GM23338 (cell line): ENCODE data around the gene PXMP4. TPM values are rescaled to one million over a fixed set of nuclear protein-coding genes. Genes with fewer than 3 reads are reported as not detected.

Experiments
- ATAC-seq: fragments of 200-7000 bp; cut with Tn5 transposase; 3 replicates; pipeline ENCODE4 v1.9.1; 2020
- DNase-seq: peaks from one replicate; pipeline ENCODE4 v3.0.0-alpha.2; 2015; ENCODE audit warnings: low spot score
- H2AFZ ChIP-seq: fragments of 200-600 bp; sonication (generic); 2 replicates; pipeline ENCODE4 v1.8.0; 2016; ENCODE audit warnings: antibody characterized with exemption, mild to moderate bottlenecking, moderate library complexity
- H3F3A ChIP-seq: fragments of 200-600 bp; sonication (generic); replicated peaks from 2 replicates; pipeline ENCODE4 v1.8.0; 2017; ENCODE audit warnings: antibody characterized with exemption, mixed run types, low read depth
- H3K27ac ChIP-seq: fragments of 200-600 bp; sonication (generic); 2 replicates; pipeline ENCODE4 v1.6.1; 2016; ENCODE audit warnings: low read depth
- H3K27me3 ChIP-seq: fragments of 200-600 bp; sonication (generic); 2 replicates; pipeline ENCODE4 v1.8.0; 2016; ENCODE audit warnings: mild to moderate bottlenecking, mixed run types, moderate library complexity; ENCODE audit not compliant: insufficient read depth
- H3K36me3 ChIP-seq: fragments of 200-600 bp; sonication (generic); 2 replicates; pipeline ENCODE4 v1.8.0; 2016; ENCODE audit warnings: mild to moderate bottlenecking; ENCODE audit not compliant: insufficient read depth
- H3K4me1 ChIP-seq: fragments of 200-600 bp; sonication (generic); 2 replicates; pipeline ENCODE4 v1.8.0; 2016; ENCODE audit warnings: mild to moderate bottlenecking, moderate library complexity; ENCODE audit not compliant: insufficient read depth
- H3K4me2 ChIP-seq: fragments of 200-600 bp; sonication (generic); 2 replicates; pipeline ENCODE4 v1.7.1; 2017; ENCODE audit warnings: mixed run types
- H3K4me3 ChIP-seq: fragments of 200-600 bp; sonication (generic); 2 replicates; pipeline ENCODE4 v1.6.1; 2016; ENCODE audit warnings: mixed run types
- H3K79me2 ChIP-seq: fragments of 200-600 bp; sonication (generic); replicated peaks from 2 replicates; pipeline ENCODE4 v1.8.0; 2017; ENCODE audit warnings: mild to moderate bottlenecking; ENCODE audit not compliant: insufficient read depth
- H3K9me2 ChIP-seq: fragments of 200-600 bp; sonication (generic); 2 replicates; pipeline ENCODE4 v1.8.0; 2017; ENCODE audit not compliant: insufficient read depth
- H4K20me1 ChIP-seq: fragments of 200-600 bp; sonication (generic); replicated peaks from 2 replicates; pipeline ENCODE4 v1.8.0; 2017; ENCODE audit warnings: mild to moderate bottlenecking; ENCODE audit not compliant: insufficient read depth
- H3K27ac Mint-ChIP-seq: 2 replicates; pipeline ENCODE4 v1.8.0; 2020; ENCODE audit warnings: inconsistent platforms, mild to moderate bottlenecking, moderate library complexity, mixed read lengths
- H3K27me3 Mint-ChIP-seq: 3 replicates; pipeline ENCODE4 v1.8.0; 2022; ENCODE audit warnings: low read depth, mild to moderate bottlenecking, moderate library complexity, mixed read lengths, inconsistent platforms; ENCODE audit not compliant: insufficient read depth, poor library complexity
- H3K36me3 Mint-ChIP-seq: 3 replicates; pipeline ENCODE4 v1.8.0; 2021; ENCODE audit warnings: low read depth, mild to moderate bottlenecking, inconsistent platforms, moderate library complexity, mixed read lengths
- H3K4me1 Mint-ChIP-seq: 3 replicates; pipeline ENCODE4 v1.8.0; 2020; ENCODE audit warnings: mild to moderate bottlenecking, inconsistent platforms, mixed read lengths
- H3K4me3 Mint-ChIP-seq: 3 replicates; pipeline ENCODE4 v1.8.0; 2021; ENCODE audit warnings: moderate library complexity, mild to moderate bottlenecking, inconsistent platforms, mixed read lengths
- H3K9me3 Mint-ChIP-seq: 3 replicates; pipeline ENCODE4 v1.8.0; 2020; ENCODE audit warnings: moderate library complexity, mild to moderate bottlenecking, inconsistent platforms, mixed read lengths
- ZNF331 ChIP-seq: fragments of 250-450 bp; sonication (Bioruptor Pico); IDR thresholded peaks from 2 replicates; pipeline ENCODE4 v1.5.0; 2020; ENCODE audit warnings: low read depth, mild to moderate bottlenecking, moderate library complexity
- ZNF462 ChIP-seq: fragments of 250-450 bp; sonication (Bioruptor Pico); IDR thresholded peaks from 2 replicates; pipeline ENCODE4 v1.5.0; 2020; ENCODE audit warnings: mild to moderate bottlenecking, moderate library complexity
- polyA plus RNA-seq: library from polyadenylated mRNA; unstranded; fragments of >200 nt; fragmentation: Nextera tagmentation; extraction: Ambion mirVana; gene quantifications from 2 replicates; pipeline ENCODE4 v1.2.1, GENCODE V29; 2016
- total RNA-seq: library from RNA; depleted of rRNA; stranded (reverse); fragments of >200 nt; shearing (Covaris generic); gene quantifications from 2 replicates; pipeline ENCODE4 v1.2.3, GENCODE V29; 2014

The PXMP4 gene
- total and polyA plus RNA-seq, 2 experiments from 2014 or later, result 1.2 to 3.5 TPM

GRCh38 chr20:33746325-33746998 is 26.4 kb upstream of the PXMP4 start:
- H3K27ac Mint-ChIP-seq, result no peak overlapping the region

More at GRCh38 chr20:33746325-33746998, 26.4 kb upstream of the PXMP4 start:
- Histone ChIP-seq H4K20me1 (no peaks in the 10 kb centered on the region), H3K36me3 (no peaks in the 10 kb centered on the region), H3K79me2 (no peaks in the 10 kb centered on the region), H3K9me2 (no peaks in the 10 kb centered on the region), H3K4me1 (no peaks in the 10 kb centered on the region), H3K27me3 (no peaks in the 10 kb centered on the region), H3K27ac (no peak overlapping the region), H3K4me3 (no peak overlapping the region), H3F3A (no peaks in the 10 kb centered on the region), H2AFZ (no peak overlapping the region), H3K4me2 (no peak overlapping the region)
- ATAC-seq, result no peak
- H3K4me3 Mint-ChIP-seq, result no peak overlapping the region
- no peaks in the 10 kb centered on the region for H3K4me1 Mint-ChIP-seq
- DNase-seq, result no peak
- peaks cover 12% of the 10 kb centered on the region; the same call in 2 of the 3 replicates for H3K36me3 Mint-ChIP-seq
- TF ChIP-seq ZNF331 (no peak), ZNF462 (CRISPR knock-in tag) (no peak)
- peaks cover 6% of the 10 kb centered on the region for H3K27me3 Mint-ChIP-seq
- H3K9me3 Mint-ChIP-seq, result no peaks in the 10 kb centered on the region; the same call in 2 of the 3 replicates
